GM18951 (cell line): ENCODE data around the gene TKT.

Experiments used
- POLR2A ChIP-seq: IDR thresholded peaks from 4 replicates; pipeline ENCODE4 v1.6.1; 2011; ENCODE audit warnings: mild to moderate bottlenecking; ENCODE audit not compliant: insufficient read length, insufficient read depth; ENCODE audit errors: extremely low read depth
- in situ Hi-C: fragments of 300-500 bp; cut with MboI; formaldehyde crosslinking; loops from one replicate; pipeline ENCODE4 v1.12.0; 2022; ENCODE audit warnings: low sequenced_read_pairs, mixed read lengths, inconsistent platforms; ENCODE audit not compliant: unreplicated experiment

TKT gene

GRCh38 chr3:53240989-53241972 is 14.5 kb downstream of the TKT start:
- in situ Hi-C loops: no loop called here
- TF ChIP-seq POLR2A: no peak

- in situ Hi-C loops: no loop called here
- no peak for TF ChIP-seq POLR2A
These were observed 16.0 kb downstream of the TKT start for GRCh38 chr3:53239800-53240199.

GRCh38 chr3:53238886-53239285 is 16.9 kb downstream of the TKT start:
- TF ChIP-seq POLR2A: no peak
- in situ Hi-C loops: no loop called here

- TF ChIP-seq POLR2A: no peak
- in situ Hi-C loops: no loop called here
These were observed 17.6 kb downstream of the TKT start for GRCh38 chr3:53238051-53238850.

- no peak for TF ChIP-seq POLR2A
- in situ Hi-C loops: no loop called here
These were observed 19.5 kb downstream of the TKT start for GRCh38 chr3:53236112-53236841.

GRCh38 chr3:53235545-53235944 is 20.3 kb downstream of the TKT start:
- TF ChIP-seq POLR2A: no peak
- in situ Hi-C loops: no loop called here

- TF ChIP-seq POLR2A: no peak
- in situ Hi-C loops: no loop called here
These were observed 21.0 kb downstream of the TKT start for GRCh38 chr3:53234841-53235232.

- in situ Hi-C loops: no loop called here
- no peak for TF ChIP-seq POLR2A
These were observed 21.5 kb downstream of the TKT start for GRCh38 chr3:53234130-53234840.

- in situ Hi-C loops: no loop called here
- no peak for TF ChIP-seq POLR2A
These were observed 23.0 kb downstream of the TKT start for GRCh38 chr3:53232641-53233377.

- in situ Hi-C loops: no loop called here
- no peak for TF ChIP-seq POLR2A
These were observed 24.0 kb downstream of the TKT start for GRCh38 chr3:53231532-53232511.

GRCh38 chr3:53230789-53231188 is 25.0 kb downstream of the TKT start:
- no peak for TF ChIP-seq POLR2A
- in situ Hi-C loops: no loop called here
